Activated naive CD4-positive, alpha-beta T cell treated with anti-CD3 and anti-CD28 coated beads for 36 hours (primary cell): ENCODE measurements around the gene FNDC8. TPM values are rescaled to one million over a fixed set of nuclear protein-coding genes. Genes with fewer than 3 reads are reported as not detected.

ENCODE experiments used
- CTCF ChIA-PET: fragments of 350-600 bp; sonication (Branson Sonifier 250); formaldehyde crosslinking; loops from one replicate; lab custom pipeline; 2021; ENCODE audit warnings: antibody characterized with exemption; lab: Charles Lee
- DNase-seq: peaks from one replicate; pipeline ENCODE4 v3.0.0-alpha.2; 2020
- H3K27ac Mint-ChIP-seq: one replicate; pipeline ENCODE4 v1.8.0; 2021; ENCODE audit warnings: mild to moderate bottlenecking, mixed read lengths
- H3K27me3 Mint-ChIP-seq: one replicate; pipeline ENCODE4 v1.8.0; 2021; ENCODE audit warnings: low read depth, mixed read lengths
- H3K36me3 Mint-ChIP-seq: one replicate; pipeline ENCODE4 v1.8.0; 2021; ENCODE audit warnings: low read depth, mixed read lengths
- H3K4me1 Mint-ChIP-seq: one replicate; pipeline ENCODE4 v1.8.0; 2021; ENCODE audit warnings: low read depth, mixed read lengths
- H3K4me3 Mint-ChIP-seq: one replicate; pipeline ENCODE4 v1.8.0; 2021; ENCODE audit warnings: mild to moderate bottlenecking, moderate library complexity, mixed read lengths
- H3K9me3 Mint-ChIP-seq: one replicate; pipeline ENCODE4 v1.8.0; 2021; ENCODE audit warnings: mixed read lengths
- intact Hi-C: fragments of 100-400 bp; cut with micrococcal nuclease; formaldehyde crosslinking; loops from one replicate; pipeline ENCODE4 v1.15.1; 2023
- total RNA-seq, 2 experiments: library from RNA; stranded (reverse); gene quantifications; one replicate each; pipeline ENCODE4 v1.2.3, GENCODE V29; 2021

Gene FNDC8
- total RNA-seq = not detected

DNA sequence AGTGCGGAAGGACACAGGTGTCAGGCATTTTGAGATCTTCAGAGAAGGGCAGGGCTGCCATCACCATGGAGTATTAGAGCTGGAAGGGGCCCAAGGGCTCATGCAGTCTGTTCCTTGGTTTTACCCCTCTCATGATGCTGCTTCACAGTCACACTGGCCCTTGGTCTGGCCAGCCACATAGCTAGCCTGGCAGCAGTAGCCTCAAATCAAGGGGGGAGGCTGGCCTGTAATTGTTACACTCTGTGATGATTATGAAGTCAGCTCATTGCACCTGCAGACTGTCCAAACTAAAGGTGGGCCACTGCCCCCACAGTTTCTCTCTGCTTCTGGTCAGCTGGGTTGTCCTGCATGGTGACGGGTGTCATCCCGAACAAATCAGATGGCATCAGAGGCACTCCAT is at the start of gene FNDC8:
TSS of gene FNDC8 (plus strand) at position 301 of the 400 bp plus-strand sequence. CDS start at position 380, 79 bp downstream.
- Mint-ChIP-seq H3K27ac (no peak within 1 kb of the TSS), H3K4me1 (peaks cover 31% of the 10 kb centered on the region), H3K27me3 (no peaks in the 10 kb centered on the region), H3K9me3 (no peaks in the 10 kb centered on the region), H3K4me3 (peak within 1 kb of the TSS; percentile 18), H3K36me3 (peaks cover 18% of the 10 kb centered on the region)
- DNase-seq = no peak
- intact Hi-C loops = no loop called here
- CTCF ChIA-PET = interaction anchor here (1.1 to 4.6 kb wide), 5 partner anchors 18 to 579 kb away, joined by 4 to 62 read pairs (median 4); no protein-coding TSS in a partner anchor

DNA sequence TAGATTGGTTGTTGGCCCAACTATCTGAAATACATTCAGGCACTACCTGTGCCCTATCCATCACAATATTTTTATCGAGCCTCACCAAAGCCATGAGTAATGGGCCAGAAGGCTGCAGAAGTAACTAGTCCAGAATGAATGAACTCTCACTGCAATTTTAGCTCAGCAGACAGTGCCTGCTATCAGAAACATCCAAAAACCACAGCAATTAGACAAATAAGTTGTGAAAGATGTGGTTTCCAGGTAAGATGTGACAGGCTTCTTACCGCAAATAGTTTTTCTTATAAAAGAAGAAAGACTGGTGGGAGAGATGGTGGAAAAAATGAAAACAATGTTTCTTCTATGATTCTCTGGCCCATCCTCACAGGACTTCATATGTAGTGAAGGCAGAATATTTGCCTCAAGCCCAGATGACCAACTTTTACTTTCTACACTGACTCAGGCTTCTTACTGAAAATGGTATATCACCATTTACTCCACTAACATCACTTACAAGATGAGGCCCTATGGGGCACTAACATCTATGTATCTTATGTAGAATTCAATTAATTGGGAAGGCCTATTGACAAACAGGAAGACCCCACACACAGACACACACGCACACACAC is 48.1 kb upstream of the FNDC8 start:
- H3K4me3 Mint-ChIP-seq = peak overlapping the region; percentile 36
- H3K9me3 Mint-ChIP-seq = no peaks in the 10 kb centered on the region
- peaks cover 2% of the 10 kb centered on the region for H3K36me3 Mint-ChIP-seq
- H3K27ac Mint-ChIP-seq = peak overlapping the region; percentile 87
- no peaks in the 10 kb centered on the region for H3K27me3 Mint-ChIP-seq
- intact Hi-C loops = loop anchor here (1.0 kb wide), 5 partner anchors 9 to 27 kb away; partner anchors contain the start of gene RFFL
- DNase-seq = peak; percentile 42
- peaks cover 67% of the 10 kb centered on the region for H3K4me1 Mint-ChIP-seq
- CTCF ChIA-PET = interaction anchor here (1.2 kb wide), 1 partner anchor 9 kb away, joined by 5 read pairs; no protein-coding TSS in a partner anchor

DNA sequence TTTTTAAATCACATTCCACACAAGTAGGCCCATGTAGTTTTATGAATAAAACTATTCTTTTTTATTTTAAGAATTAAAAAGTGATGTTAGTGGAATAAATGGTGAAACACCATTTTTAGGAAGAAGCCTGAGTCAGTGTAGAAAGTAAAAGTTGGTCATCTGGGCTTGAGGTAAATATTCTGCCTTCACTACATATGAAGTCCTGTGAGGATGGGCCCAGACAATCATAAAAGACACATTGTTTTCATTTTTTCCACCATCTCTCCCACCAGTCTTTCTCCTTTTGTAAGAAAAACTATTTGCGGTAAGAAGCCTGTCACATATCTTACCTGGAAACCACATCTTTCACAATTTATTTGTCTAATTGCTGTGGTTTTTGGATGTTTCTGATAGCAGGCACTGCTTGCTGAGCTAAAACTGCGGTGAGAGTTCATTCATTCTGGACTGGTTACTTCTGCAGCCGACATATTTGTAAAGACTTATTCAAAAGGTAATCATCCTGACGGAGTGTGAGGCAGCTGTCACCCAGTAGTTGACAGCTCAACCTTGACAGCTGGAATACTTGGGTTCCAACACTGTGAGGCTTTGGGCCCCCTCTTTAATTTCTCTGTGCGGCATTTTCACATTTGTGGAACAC is 47.3 kb upstream of the FNDC8 start:
- intact Hi-C loops = loop anchor here (1.0 kb wide), 5 partner anchors 8 to 28 kb away; partner anchors contain the start of gene RFFL
- H3K27me3 Mint-ChIP-seq = no peaks in the 10 kb centered on the region
- H3K36me3 Mint-ChIP-seq = peaks cover 2% of the 10 kb centered on the region
- CTCF ChIA-PET = interaction anchor here (1.7 kb wide), 1 partner anchor 12 kb away, joined by 7 read pairs; no protein-coding TSS in a partner anchor
- H3K27ac Mint-ChIP-seq = peak overlapping the region; percentile 87
- no peaks in the 10 kb centered on the region for H3K9me3 Mint-ChIP-seq
- DNase-seq = peak; percentile 45
- peaks cover 61% of the 10 kb centered on the region for H3K4me1 Mint-ChIP-seq
- H3K4me3 Mint-ChIP-seq = peak overlapping the region; percentile 36

DNA sequence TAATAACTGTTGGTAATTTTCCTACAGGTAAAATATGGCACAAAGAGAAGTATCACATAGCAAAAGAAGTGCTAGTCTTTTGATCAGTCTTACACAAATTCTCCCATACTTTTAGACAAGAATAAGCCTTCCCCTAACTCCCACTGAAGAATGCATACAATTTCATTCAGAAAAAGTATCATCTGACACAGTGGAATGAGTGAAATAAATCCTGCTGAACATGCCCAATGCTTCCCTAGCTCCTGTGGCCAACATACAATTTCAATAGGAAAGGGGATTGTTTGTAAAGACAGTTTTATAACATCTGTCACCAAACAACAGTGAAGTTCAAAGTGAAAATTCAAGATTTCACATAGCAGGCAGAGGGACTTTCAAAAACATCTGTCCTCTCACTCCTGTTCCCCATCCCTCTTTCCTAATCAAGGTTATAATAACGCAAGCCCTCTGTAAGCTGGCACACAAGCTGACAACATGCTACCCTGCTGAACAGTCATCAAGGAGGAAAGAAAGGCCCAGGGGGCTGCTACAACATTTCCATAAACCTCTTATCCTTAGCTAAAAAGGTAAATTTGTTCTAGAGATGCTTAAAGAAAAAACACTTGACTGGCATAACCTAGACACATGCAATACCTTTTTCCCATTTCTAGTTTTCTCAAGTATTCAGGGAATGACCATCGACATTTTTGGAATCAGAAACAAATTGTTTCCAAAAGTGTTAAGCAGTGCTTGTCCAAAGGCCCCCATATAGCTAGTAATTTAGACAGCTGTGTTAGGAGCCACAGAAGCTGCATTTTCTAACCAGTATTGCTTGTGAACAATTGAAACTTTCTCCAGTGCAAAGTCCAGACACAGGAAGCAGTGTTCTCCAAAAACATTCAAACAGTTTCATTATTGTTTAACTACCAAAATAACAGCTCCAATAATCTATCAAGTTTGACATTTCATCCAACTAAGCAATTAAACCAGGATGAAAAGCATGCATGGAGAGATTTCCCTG is 46.4 kb upstream of the FNDC8 start:
- Mint-ChIP-seq H3K27ac (peak overlapping the region; percentile 87), H3K4me3 (no peak overlapping the region), H3K9me3 (no peaks in the 10 kb centered on the region), H3K36me3 (peaks cover 2% of the 10 kb centered on the region), H3K4me1 (peaks cover 64% of the 10 kb centered on the region), H3K27me3 (no peaks in the 10 kb centered on the region)
- CTCF ChIA-PET = interaction anchor here (0.6 to 1.7 kb wide), 4 partner anchors 11 to 44 kb away, joined by 3 to 7 read pairs (median 5); no protein-coding TSS in a partner anchor
- DNase-seq = no peak
- intact Hi-C loops = no loop called here

DNA sequence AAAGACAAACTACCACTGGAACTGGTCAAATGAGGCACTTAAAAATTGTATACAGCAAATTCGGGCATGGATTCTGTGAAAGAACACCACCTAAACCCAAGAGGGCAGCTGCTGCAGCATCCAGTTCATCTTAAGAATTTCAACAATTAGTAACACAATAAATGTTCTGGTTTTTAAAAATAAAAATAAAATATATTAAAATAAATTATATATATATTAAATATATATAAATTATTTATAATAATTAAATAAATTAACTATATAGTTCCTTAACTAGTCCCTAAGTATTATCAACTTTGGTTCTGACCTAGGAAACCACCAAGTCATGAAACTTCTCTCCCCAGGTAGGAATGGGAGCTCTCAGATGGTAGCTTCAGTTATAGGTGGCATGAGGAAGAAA is 44.5 kb upstream of the FNDC8 start:
- Mint-ChIP-seq H3K9me3 (no peaks in the 10 kb centered on the region), H3K27me3 (no peaks in the 10 kb centered on the region), H3K27ac (no peak overlapping the region), H3K4me3 (no peak overlapping the region), H3K36me3 (no peaks in the 10 kb centered on the region), H3K4me1 (peaks cover 73% of the 10 kb centered on the region)
- intact Hi-C loops = no loop called here
- DNase-seq = no peak
- CTCF ChIA-PET = interaction anchor here (0.9 to 1.7 kb wide), 2 partner anchors 10 to 13 kb away, joined by 3 to 9 read pairs; no protein-coding TSS in a partner anchor

DNA sequence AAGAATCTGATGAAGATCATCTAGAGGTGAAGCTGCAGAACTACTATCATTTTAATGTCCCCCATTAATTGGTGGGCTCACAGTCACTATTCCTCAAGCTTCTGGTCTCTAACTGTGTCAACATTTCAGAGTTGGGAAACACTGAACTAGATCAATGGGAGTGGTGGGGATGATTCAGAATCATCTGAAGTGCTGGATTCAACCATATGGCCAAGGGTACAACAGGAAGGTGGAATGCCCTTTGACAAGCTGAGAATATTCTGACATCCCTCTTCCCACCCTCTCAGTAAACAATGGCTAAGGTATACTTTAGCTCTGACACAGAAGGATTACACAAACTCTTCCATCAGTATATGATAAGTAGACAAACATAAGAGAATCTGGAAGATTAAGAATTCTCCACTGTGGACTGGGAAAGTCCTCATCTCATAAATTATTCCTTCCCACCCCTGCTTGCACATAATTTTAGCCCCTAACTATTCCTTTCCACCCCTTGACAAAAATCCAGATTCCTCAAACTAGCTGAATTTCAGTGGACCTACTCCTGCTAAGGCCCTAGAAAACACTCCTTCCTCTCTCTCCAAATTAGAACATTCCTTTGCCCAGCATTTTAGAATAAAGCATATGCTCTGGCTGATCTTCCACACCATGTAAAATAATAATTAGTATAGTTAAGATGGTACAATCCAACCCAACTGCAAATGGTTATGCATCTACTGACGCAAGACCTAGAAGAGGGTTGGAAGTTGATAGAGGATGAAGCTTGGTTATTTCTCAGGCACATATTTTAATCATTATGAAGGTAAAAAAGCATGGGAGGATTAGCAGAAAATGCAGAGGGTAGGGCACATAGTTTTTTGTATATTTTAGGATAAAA is 41.6 kb upstream of the FNDC8 start:
- CTCF ChIA-PET = interaction anchor here (1.0 to 2.2 kb wide), 3 partner anchors 14 to 35 kb away, joined by 3 to 8 read pairs (median 3); partner anchors contain the start of gene RFFL
- DNase-seq = no peak
- H3K27ac Mint-ChIP-seq = no peak overlapping the region
- no peaks in the 10 kb centered on the region for H3K27me3 Mint-ChIP-seq
- intact Hi-C loops = no loop called here
- no peak overlapping the region for H3K4me3 Mint-ChIP-seq
- H3K9me3 Mint-ChIP-seq = no peaks in the 10 kb centered on the region
- H3K4me1 Mint-ChIP-seq = peaks cover 67% of the 10 kb centered on the region
- H3K36me3 Mint-ChIP-seq = no peaks in the 10 kb centered on the region

DNA sequence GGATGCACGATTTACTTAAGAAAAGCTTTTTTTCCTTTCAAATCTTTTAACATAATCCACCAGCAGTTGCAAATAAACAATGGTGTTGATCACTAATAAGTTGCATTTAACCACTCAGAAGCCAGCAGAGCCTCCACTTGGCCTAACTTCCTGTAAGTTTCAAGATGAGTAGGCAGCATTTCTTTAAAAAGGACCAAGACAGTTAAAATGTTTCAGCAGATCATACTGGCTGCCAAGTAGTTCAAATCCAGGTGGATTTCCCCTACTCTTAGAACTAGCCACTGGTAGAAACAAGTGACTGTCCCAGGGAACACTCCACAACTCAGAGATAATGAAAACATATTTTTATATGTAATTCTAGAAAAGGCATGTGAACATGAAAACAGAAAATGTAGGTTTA is 40.9 kb upstream of the FNDC8 start:
- H3K27me3 Mint-ChIP-seq = no peaks in the 10 kb centered on the region
- H3K9me3 Mint-ChIP-seq = no peaks in the 10 kb centered on the region
- DNase-seq = peak; percentile 38
- no peak overlapping the region for H3K4me3 Mint-ChIP-seq
- CTCF ChIA-PET = interaction anchor here (1.0 to 2.2 kb wide), 3 partner anchors 15 to 36 kb away, joined by 3 to 8 read pairs (median 3); partner anchors contain the start of gene RFFL
- intact Hi-C loops = no loop called here
- peaks cover 67% of the 10 kb centered on the region for H3K4me1 Mint-ChIP-seq
- H3K27ac Mint-ChIP-seq = no peak overlapping the region
- no peaks in the 10 kb centered on the region for H3K36me3 Mint-ChIP-seq

DNA sequence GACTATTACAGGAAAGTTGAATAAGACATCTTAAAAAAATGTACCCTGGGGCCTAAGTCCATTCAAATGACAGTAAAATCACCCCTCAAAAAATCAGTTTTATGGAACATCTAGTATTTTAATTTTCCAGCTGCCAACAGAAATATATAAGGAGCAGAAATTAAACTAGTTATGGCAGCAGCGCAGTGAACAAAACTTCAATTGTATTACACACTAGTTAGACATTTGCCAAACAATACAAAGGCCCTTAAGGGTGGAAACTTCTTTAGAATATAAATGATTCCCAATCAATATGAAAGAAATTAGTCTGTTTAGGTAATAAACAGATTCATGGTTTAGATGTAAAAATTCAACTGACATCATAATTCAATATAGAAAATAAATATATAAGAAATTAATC is 39.8 kb upstream of the FNDC8 start:
- Mint-ChIP-seq H3K36me3 (no peaks in the 10 kb centered on the region), H3K4me3 (no peak overlapping the region), H3K4me1 (peaks cover 74% of the 10 kb centered on the region), H3K27me3 (no peaks in the 10 kb centered on the region), H3K9me3 (no peaks in the 10 kb centered on the region), H3K27ac (no peak overlapping the region)
- intact Hi-C loops = loop anchor here (1.0 kb wide), 3 partner anchors 8 to 35 kb away; partner anchors contain the start of gene RFFL
- CTCF ChIA-PET = no interaction called here
- no peak for DNase-seq

DNA sequence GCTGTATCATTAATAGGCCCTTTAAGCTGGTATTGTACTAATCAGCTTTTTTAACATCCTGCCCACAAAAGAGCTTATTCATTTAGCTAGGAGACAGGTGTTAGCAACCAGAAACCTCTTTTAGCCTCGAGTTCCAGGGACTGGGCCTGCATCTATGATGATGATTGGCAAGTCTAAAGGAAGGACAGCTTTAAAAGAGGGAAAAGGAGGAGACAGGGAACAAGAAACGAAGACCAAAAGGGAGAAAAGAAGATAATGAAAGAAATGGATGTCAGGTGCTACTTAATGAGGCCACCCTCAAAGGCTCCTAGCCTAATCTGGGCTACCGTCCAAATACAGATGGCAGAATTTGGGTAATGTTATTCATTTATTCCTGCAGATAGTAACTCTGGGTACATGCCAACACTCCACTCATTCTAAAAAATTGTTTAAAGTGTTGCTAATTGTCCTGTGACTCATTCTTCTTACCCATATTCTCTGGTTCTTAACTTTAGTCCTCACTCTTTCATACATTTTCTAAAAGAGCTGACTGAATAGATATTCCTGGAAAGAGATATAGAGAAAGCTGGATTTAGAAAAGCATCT is 39.2 kb upstream of the FNDC8 start:
- intact Hi-C loops = loop anchor here (1.0 kb wide), 3 partner anchors 9 to 36 kb away; partner anchors contain the start of gene RFFL
- H3K27ac Mint-ChIP-seq = peak overlapping the region; percentile 57

DNA sequence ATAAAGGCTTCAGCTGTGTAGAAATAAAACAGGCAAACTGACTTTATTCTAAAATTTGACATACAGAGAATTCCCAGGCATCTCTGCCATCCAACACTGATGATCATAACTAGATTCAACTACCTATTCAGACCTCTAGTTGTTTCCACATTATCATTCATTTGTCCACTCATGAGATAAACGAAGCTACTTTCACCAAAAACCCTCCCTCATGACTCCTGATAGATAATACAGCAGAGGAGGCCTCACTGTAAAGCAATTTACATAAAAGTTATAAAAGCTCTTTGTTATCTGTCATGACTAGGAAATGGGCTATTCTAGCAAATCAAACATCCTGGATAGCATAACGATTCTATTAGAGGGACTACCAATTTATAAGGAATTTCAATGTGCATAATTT is 38.3 kb upstream of the FNDC8 start:
- Mint-ChIP-seq H3K4me1 (peaks cover 77% of the 10 kb centered on the region), H3K27ac (no peak overlapping the region), H3K4me3 (peak overlapping the region; percentile 23), H3K9me3 (no peaks in the 10 kb centered on the region), H3K36me3 (no peaks in the 10 kb centered on the region), H3K27me3 (no peaks in the 10 kb centered on the region)
- no peak for DNase-seq
- CTCF ChIA-PET = interaction anchor here (1.5 kb wide), 1 partner anchor 64 kb away, joined by 3 read pairs; no protein-coding TSS in a partner anchor
- intact Hi-C loops = no loop called here

More for the DNA sequence above, 39.2 kb upstream of the FNDC8 start:
- Mint-ChIP-seq H3K27me3 (no peaks in the 10 kb centered on the region), H3K36me3 (no peaks in the 10 kb centered on the region), H3K9me3 (no peaks in the 10 kb centered on the region), H3K4me3 (peak overlapping the region; percentile 4), H3K4me1 (peaks cover 76% of the 10 kb centered on the region)
- CTCF ChIA-PET = interaction anchor here (1.0 to 1.5 kb wide), 2 partner anchors 60 to 63 kb away, joined by 3 to 4 read pairs; no protein-coding TSS in a partner anchor
- DNase-seq = no peak
